Muscle layer of colon (tissue), 2 donors: Measurements from ENCODE around the gene YWHAG.
A peak's percentile ranks its signal among the peaks of the same experiment; 100 is the strongest.
"Not testable (repeated sequence)": the region's sequence is repeated elsewhere in the genome, so short reads cannot be mapped to it uniquely, and the experiment has no call there.

Source experiments
- H3K27ac ChIP-seq: one replicate; pipeline ENCODE4 v1.7.0; 2013; ENCODE audit warnings: low read depth, mild to moderate bottlenecking, low read length, moderate library complexity
- H3K27me3 ChIP-seq, 2 donors: one replicate each; pipeline ENCODE4 v1.7.0; 2013; ENCODE audit warnings: low read length in 2 of 2, mild to moderate bottlenecking in 2 of 2; ENCODE audit not compliant: insufficient read depth in 2 of 2, control insufficient read depth in 1 of 2
- H3K36me3 ChIP-seq: one replicate; pipeline ENCODE4 v1.7.0; 2013; ENCODE audit warnings: mild to moderate bottlenecking, low read length; ENCODE audit not compliant: insufficient read depth
- H3K4me1 ChIP-seq: one replicate; pipeline ENCODE4 v1.7.0; 2013; ENCODE audit warnings: mild to moderate bottlenecking, low read length; ENCODE audit not compliant: insufficient read depth
- H3K4me3 ChIP-seq, 2 donors: one replicate each; pipeline ENCODE4 v1.7.0; 2013; ENCODE audit warnings: low read length in 2 of 2, low read depth in 1 of 2, mild to moderate bottlenecking in 1 of 2, moderate library complexity in 1 of 2
- H3K9ac ChIP-seq: one replicate; pipeline ENCODE4 v1.7.0; 2013; ENCODE audit warnings: low read length
- H3K9me3 ChIP-seq: one replicate; pipeline ENCODE4 v1.7.0; 2013; ENCODE audit warnings: mild to moderate bottlenecking, low read length
- donor health status: abdominal sarcoma.
- donor health status: Adenocarcinoma of cecum.

Gene YWHAG

DNA sequence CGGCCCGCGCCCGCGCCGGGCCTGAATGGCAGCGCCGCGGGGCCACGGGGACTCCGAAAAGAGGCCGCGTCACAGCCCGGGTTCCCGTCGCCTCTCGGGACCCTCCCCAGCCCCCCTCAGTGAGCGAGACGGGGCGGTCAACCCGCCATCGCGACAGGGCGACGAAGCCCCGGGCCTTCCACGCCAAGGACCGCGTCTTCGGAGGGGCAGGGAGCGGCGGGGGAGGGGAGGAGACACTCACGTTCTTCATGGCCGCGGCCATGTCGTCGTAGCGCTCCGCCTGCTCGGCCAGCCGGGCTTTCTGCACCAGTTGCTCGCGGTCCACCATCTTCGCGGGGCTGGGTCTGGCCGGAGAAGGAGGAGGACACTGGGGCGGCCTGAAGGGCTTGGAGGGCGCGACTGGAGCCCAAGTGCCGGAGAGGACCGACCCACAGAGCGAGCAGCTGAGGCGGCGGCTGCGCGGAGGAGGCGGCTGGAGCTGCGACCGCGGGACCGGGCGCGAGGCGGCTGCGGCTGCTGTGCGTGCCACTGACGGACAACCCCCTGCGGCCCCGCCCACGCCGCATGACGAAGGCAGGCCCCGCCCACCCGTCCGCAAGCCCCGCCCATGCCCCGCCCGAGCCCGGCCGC, at the start of gene YWHAG:
Gene YWHAG (minus strand): TSS at position 511 of the 630 bp plus-strand sequence. CDS start 183 bp downstream, at position 328.
- peak within 1 kb of the TSS; percentile 74 to 99 for H3K4me3 ChIP-seq
- no peaks in the 10 kb centered on the region for H3K9me3 ChIP-seq
- peaks cover 43% of the 10 kb centered on the region for H3K4me1 ChIP-seq
- H3K9ac ChIP-seq = peak within 1 kb of the TSS; percentile 89
- H3K27ac ChIP-seq = peak within 1 kb of the TSS; percentile 96
- peaks cover 6% of the 10 kb centered on the region for H3K36me3 ChIP-seq
- no peaks in the 10 kb centered on the region for H3K27me3 ChIP-seq

DNA sequence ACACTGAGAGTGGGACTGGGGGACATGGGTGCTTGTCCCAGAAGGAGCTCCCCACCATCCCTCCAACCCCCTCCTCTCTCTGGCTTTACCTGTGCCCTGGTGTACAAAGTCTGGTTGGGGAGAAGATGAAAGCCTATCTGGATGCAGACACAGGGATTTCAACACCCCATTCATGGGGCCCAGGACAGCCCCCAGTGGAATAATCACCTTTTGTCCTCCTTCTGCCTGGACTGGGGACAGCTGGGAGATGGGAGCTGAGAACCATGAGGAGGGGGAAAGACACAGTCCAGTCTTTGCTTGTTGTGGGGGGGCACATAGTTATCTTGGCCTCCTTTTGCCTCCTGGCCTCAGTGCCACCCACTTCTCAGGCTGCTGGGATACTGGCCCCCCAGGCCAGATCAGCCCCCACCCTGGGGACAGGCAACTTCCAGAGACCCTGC, 49.4 kb upstream of the YWHAG start:
- H3K9ac ChIP-seq = no peak overlapping the region
- H3K27ac ChIP-seq = no peak overlapping the region
- H3K36me3 ChIP-seq = no peaks in the 10 kb centered on the region
- no peaks in the 10 kb centered on the region for H3K27me3 ChIP-seq
- no peak overlapping the region for H3K4me3 ChIP-seq
- no peaks in the 10 kb centered on the region for H3K9me3 ChIP-seq
- H3K4me1 ChIP-seq = no peaks in the 10 kb centered on the region

DNA sequence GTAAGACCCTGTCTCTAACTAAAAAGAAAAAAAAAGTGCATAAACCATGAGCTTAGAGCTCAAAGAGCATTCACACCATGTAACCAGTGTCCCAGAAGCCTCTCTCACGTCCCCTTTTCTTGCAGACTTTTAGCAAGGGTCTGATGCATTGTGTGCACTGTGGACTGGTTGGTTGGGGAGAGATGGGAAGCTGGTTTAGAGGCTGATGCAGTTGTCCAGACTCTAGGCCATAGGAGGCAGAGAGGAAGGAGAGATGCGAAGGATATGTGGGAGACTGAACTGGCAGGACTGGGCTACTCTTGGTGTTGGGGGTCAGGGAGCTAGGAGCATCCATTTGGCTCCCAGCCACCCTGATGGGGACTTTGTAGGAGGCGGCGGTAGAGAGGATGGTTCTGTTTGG, 48.9 kb upstream of the YWHAG start:
- no peak overlapping the region for H3K4me3 ChIP-seq
- H3K36me3 ChIP-seq = no peaks in the 10 kb centered on the region
- H3K27me3 ChIP-seq = no peaks in the 10 kb centered on the region
- H3K9me3 ChIP-seq = no peaks in the 10 kb centered on the region
- H3K9ac ChIP-seq = no peak overlapping the region
- H3K27ac ChIP-seq = no peak overlapping the region
- H3K4me1 ChIP-seq = no peaks in the 10 kb centered on the region

DNA sequence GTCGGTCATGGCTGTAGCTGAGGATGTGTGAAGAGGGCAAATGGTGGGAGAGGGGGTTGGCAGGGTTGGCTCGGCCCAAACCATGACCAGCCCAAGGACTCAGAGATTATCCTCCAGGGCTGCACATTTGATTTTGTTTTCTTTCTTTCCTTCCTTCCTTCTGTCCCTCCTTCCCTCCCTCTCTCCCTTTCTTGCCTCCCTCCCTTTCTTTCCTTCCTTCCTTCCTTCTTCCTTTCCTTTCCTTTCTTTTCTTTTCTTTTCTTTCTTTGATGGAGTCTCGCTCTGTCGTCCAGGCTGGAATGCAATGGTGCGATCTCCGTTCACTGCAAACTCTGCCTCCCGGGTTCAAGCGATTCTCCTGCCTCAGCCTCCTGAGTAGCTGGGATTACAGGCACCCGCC, 46.9 kb upstream of the YWHAG start:
- Histone ChIP-seq H3K27me3 (no peaks in the 10 kb centered on the region), H3K27ac (no peak overlapping the region), H3K4me3 (no peak overlapping the region), H3K36me3 (no peaks in the 10 kb centered on the region), H3K9me3 (no peaks in the 10 kb centered on the region), H3K4me1 (no peaks in the 10 kb centered on the region), H3K9ac (no peak overlapping the region)

DNA sequence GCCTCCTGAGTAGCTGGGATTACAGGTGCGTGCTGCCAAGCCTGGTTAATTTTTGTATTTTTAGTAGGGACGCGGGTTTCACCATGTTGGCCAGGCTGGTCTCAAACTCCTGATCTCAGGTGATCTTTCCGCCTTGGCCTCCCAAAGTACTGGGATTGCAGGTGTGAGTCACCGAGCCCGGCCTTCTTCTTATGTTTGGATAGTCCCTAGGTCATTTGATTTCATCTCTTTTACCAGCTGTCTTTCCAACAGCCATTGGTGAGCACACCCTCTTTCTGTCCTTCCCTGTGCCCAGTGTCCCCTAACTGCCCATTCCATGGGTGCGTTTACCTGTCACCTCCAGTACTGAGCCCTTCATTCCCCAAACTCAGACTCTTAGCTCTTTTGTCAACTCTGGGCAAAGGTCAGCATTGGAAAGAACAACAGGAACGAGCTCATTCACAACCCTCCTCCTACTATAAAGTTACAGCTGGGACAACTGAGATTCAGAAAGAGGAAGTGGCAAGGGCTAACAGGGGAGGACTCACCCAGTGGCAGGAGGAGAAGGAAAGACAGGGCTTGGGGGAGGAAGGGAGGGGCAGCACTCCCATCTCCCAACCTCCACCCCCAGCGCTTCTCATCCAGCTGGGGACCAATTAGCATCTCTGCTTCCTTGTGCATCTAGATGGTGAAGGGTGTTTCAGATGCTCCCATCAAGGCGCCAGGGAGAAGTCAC, 45.1 kb upstream of the YWHAG start:
- no peak overlapping the region for H3K4me3 ChIP-seq
- H3K27ac ChIP-seq = no peak overlapping the region
- H3K9me3 ChIP-seq = no peaks in the 10 kb centered on the region
- no peaks in the 10 kb centered on the region for H3K4me1 ChIP-seq
- H3K36me3 ChIP-seq = no peaks in the 10 kb centered on the region
- H3K9ac ChIP-seq = no peak overlapping the region
- no peaks in the 10 kb centered on the region for H3K27me3 ChIP-seq

DNA sequence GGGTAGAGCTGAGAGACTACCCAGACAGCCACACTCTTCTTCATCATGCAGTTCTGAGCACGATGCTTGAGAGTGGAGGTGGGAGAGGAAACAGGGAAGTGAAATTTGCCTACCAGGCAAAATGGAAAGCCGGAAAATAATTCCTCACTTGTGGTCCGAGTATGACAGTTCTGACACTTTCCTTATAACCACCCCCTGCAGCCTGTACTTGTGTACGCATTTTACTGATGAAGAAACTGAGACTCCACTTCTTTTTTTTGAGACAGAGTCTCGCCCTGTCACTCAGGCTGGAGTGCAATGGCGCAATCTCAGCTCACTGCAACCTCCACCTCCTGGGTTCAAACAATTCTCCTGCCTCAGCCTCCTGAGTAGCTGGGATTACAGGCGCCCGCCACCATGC, 44.3 kb upstream of the YWHAG start:
- not testable (repeated sequence) for H3K4me3 ChIP-seq, H3K27ac ChIP-seq

DNA sequence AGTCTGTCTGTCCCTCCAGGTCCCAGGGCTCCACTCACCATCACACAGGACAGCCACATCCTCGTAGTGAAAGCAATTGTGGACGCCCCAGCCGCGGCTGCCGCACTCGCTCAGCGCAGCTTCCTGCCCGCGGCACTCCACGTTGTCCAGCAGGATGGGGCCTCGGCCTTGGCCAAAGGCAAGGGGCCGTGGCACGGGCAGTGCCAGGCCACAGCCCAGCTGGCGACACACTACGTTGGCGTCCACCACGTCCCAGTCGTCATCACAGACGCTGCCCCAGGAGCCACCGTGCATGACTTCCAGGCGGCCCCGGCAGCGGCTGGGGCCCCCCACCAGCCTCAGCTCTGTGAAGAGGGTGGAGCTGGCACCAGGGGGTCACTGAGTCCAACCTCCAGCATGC, 41.5 kb upstream of the YWHAG start:
- Histone ChIP-seq H3K9me3 (no peaks in the 10 kb centered on the region), H3K4me1 (peaks cover 13% of the 10 kb centered on the region), H3K36me3 (no peaks in the 10 kb centered on the region), H3K27me3 (no peaks in the 10 kb centered on the region), H3K4me3 (no peak overlapping the region), H3K27ac (no peak overlapping the region), H3K9ac (no peak overlapping the region)

More for the DNA sequence above, 44.3 kb upstream of the YWHAG start:
- H3K9ac ChIP-seq, H3K36me3 ChIP-seq, H3K27me3 ChIP-seq, H3K4me1 ChIP-seq, H3K9me3 ChIP-seq: not testable (repeated sequence)

DNA sequence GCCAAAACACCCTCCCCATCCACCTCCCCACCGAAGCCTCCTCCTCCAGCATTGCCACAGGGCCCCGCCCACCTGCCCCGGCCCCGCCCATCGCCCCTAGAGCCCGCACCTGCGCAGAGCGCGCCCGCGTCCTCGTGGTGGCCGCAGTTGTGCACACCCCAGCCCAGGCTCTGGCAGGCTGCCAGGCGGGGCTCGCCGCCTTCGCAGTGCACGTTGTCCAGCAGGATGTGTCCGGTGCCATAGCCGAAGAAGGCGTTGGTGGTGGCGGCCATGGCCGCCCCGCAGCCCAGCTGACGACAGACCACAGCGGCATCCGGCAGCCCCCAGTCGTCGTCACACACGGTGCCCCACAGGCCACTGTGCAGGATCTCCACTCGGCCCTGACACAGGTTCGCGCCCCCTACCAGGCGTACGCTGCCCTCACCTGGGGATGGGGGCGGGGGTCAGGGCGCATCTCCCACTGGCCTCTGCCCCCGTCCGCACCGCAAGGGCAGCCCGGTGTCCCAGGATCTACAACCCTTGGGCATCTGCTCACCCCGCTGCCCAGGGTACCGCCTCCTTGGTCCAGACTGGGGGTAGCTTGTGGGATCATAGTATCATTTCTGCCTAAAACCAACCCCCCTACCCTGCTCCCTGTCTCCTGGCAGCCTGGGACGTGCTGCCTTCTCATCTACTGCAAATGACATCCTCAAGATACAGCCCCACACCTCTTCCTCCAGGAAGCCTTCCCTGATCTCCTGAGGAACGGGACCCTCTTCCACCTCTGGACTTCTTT, 38.8 kb upstream of the YWHAG start:
- Histone ChIP-seq H3K27ac (peak overlapping the region; percentile 12), H3K9ac (no peak overlapping the region)

DNA sequence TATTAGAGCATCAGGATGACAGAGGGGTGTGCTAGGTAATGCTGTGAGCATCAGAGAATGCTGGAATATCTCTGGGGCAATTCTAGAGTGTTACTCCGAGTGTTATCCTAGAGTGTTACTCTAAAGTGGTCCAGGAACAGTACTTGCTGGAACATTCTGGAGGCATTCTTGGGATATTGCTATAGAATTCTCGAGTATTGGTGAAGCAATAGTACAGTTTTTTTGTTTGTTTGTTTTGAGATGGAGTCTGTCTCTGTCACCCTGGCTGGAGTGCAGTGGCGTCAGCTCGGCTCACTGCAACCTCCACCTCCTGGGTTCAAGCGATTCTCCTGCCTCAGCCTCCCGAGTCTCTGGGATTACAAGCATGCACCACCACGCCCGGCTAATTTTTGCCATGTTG, 38.1 kb upstream of the YWHAG start:
- H3K4me1 ChIP-seq = peaks cover 19% of the 10 kb centered on the region
- H3K9ac ChIP-seq = no peak overlapping the region
- H3K36me3 ChIP-seq = no peaks in the 10 kb centered on the region
- no peaks in the 10 kb centered on the region for H3K27me3 ChIP-seq
- H3K4me3 ChIP-seq = peak overlapping the region in 1 of 2 donors; percentile 58
- H3K9me3 ChIP-seq = no peaks in the 10 kb centered on the region
- H3K27ac ChIP-seq = no peak overlapping the region

More for the DNA sequence above, 38.8 kb upstream of the YWHAG start:
- no peaks in the 10 kb centered on the region for H3K27me3 ChIP-seq
- no peaks in the 10 kb centered on the region for H3K9me3 ChIP-seq
- H3K4me1 ChIP-seq = peaks cover 16% of the 10 kb centered on the region
- H3K4me3 ChIP-seq = peak overlapping the region; percentile 6 to 58
- H3K36me3 ChIP-seq = no peaks in the 10 kb centered on the region

DNA sequence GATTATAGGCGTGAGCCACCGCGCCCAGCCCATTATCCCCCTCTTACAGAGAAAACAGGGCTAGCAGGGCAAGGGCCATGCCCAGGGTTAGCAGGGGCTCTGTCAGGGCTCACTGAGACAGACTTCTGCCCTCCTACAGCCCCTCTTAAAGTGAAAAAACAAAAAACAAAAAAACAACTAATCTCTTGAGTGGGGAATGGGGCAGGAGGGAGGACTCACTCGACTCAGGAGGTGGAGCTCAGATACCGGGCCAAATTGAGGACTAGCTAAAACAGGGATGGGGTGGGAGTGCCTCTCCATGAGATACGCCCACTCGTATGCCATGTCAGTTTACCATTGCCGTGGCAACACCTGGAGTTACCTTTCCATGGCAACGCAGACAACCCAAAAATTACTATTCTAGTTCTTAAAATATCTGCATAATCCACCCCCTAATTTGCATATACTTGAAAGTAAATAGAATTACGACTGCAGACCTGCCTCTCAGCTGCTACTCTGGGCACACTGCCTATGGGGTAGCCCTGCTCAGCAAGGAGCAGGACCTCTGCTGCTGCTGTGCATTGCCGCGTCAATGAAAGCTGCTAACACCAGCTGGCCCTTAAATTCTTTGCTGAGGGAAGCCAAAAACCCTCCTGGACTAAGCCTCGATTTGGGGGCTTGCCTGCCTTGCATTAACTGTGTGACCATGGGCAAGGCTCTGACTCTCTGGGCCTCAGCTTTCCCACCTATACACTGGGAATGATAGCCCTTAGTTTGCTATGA, 37.4 kb upstream of the YWHAG start:
- Histone ChIP-seq H3K9ac (no peak overlapping the region), H3K4me1 (peaks cover 19% of the 10 kb centered on the region), H3K27ac (no peak overlapping the region), H3K27me3 (no peaks in the 10 kb centered on the region), H3K4me3 (no peak overlapping the region), H3K36me3 (no peaks in the 10 kb centered on the region), H3K9me3 (no peaks in the 10 kb centered on the region)

DNA sequence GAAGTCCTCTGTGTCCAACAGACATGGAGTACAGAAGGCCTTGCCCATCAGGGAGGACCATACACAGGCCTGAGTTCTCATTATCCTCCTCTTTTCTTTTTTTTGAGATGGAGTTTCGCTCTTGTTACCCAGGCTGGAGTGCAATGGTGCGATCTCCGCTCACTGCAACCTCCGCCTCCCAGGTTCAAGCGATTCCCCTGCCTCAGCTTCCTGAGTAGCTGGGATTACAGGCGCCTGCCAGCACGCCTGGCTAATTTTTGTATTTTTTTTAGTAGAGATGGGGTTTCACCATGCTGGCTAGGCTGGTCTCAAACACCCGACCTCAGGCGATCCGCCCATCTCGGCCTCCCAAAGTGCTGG, 36.8 kb upstream of the YWHAG start:
- H3K27ac ChIP-seq, H3K27me3 ChIP-seq, H3K9ac ChIP-seq, H3K36me3 ChIP-seq, H3K9me3 ChIP-seq, H3K4me3 ChIP-seq: not testable (repeated sequence)
- H3K4me1 ChIP-seq = peaks cover 19% of the 10 kb centered on the region
